NCI-H69 (cell line): ENCODE measurements around the gene HEBP2.
A peak's percentile ranks its signal among the peaks of the same experiment; 100 is the strongest.

Experiments
- DNase-seq: peaks from one replicate; lab custom pipeline; 2025; lab: John Stamatoyannopoulos, UW

Gene HEBP2

DNA sequence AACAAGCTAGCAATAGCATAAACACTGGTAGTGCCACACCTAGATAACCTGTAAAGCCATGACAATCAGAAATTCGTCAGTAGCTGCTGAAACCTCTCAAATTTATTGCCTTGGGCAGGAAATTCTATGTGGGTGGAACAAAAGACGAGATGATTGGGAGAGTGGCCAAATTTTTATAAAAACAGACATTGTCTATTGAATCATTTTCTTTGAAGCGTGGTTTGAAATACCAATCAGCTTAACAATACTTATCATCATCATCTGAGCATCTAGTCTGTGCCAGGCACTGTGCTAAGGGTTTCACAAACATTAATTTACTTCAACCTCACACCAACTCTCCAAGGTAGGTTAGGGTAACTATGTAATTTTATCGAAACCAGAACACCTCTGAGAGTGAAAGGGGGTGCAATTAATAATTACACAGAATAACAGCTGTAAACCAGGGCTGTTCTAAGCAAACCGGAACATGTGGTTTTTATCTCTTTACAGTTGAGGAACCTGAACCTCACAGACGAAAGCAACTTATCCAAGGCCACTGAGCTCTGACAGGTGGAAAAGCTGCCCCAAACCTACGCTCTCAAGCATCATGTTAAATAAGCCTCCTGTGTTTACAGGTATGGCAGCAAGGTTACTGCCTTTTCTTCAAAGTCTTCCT lies 51.9 kb downstream of the HEBP2 start:
- DNase-seq = peak; percentile 75

DNA sequence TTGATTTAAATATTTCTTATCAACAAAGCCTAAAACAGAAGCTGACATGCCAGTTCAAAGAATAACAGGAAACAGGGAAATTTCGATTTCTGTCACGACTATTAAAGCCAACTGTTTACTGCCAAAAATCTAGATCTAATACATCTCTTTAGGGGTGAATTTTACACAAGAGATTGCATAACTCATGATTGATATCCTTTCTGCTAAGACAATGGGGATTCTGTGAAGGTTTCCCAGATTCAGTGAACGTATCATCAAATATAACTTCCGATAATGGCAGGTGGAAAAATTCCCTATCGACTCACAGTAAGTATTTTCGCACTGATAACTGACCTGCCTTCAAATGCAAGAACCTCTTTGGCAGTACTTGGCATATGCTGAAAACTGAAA lies 52.4 kb downstream of the HEBP2 start:
- DNase-seq = no peak

DNA sequence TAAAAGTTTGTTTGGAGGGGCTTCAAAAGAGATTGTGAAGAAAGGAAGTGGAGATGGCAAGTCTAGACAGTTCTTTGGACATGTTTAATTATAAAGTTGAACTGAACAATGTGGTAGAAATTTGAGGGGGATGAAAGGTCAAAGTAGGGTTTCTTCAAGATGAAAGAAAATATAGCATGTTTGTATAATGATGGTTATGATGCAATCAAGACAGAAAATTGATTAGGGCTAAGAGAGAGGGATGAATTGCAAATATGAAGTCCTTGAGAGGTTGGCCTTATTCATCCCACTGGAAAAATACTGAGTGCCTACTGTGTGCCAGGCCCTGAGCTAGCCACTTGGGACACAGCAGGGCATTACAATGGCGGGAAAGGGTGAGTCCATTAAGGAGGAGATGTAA lies 57.6 kb downstream of the HEBP2 start:
- no peak for DNase-seq

DNA sequence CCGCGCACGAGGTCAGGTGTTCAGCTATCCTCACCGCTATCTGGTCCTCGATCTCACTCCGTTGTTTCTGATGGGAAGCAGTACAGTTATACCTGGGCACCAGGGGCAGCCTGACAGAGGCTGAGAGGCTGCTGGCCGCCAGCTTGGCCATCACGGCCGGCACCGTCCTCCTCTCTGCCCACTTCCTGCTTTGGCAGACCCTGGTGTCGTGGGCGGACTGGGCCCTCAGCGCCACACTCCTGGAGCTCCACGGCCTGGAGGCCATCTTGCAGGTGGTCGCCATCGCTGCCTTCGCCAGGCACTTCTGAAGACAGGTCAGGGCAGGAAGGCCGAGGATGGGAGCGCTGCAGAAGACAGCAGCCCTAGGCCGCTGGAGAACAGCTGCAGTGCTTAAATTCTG lies 60.1 kb downstream of the HEBP2 start:
- no peak for DNase-seq

DNA sequence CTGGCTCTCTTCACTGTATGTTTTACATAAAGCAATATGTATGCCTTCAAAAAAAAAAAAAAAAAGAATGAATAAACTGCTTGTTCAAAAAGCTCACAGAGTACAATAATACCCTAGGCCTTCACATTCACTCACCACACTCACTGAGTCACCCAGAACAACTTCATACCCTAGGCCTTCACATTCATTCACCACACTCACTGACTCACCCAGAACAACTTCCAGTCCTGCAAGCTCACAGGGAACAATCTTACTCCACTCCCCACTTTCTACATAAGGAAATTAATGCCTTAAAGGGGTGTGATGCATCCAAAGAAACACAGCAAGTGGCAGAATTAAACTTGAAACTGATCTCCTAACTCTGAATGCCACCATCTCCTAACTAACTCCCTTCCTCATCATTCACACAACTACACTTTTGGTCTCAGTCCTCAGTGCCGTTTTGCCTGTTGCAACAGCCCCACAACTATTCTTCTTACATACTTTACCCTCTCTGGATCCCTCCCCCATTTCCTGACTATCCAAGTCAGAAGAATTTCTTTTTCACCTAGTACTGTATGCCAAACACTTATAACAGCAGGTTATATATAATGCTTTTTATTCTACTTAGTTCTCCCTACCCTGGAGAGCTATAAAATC lies 61.1 kb downstream of the HEBP2 start:
- no peak for DNase-seq

DNA sequence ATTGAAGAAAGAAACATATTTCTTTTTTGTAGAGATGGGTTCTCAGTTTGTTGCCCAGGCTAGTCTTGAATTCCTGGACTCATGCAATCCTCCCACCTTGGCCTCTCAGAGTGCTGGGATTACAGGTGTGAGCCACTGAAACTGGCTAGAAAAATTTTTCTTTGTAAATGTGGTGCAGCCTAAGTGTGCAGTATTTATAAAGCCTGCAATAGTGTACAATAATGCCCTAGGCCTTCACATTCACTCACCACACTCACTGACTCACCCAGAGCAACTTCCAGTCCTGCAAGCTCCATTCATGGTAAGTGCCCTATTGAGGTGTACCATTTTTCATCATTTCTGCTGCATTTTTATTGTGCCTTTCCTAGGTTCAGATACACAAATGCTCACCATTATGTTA lies 63.9 kb downstream of the HEBP2 start:
- DNase-seq = no peak

DNA sequence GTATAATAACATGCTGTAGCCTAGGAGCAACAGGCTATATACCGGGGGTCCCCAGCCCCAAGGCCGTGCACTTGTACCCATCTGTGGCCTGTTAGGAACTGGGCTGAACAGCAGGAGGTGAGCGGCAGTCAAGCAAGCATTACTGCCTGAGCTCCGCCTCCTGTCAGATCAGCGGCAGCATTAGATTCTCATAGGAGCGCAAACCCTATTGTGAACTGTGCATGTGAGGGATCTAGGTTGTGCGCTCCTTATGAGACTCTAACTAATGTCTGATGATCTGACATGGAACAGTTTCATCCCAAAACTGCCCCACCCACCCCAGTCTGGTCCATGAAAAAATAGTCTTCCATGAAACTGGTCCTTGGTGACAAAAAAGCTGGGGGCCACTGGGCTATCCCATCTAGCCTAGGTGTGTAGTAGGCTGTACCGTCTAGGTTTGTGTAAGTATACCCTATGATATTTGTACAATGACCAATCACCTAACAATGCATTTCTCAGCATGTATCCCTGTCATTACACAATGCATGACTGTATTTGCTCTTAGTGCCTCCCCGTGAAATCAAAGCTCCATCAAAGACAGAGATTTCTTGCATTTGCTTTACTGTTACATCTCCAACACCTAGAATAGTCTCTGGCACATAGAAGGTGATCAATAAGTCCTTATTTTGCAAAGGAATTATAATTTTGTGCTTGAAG lies 64.4 kb downstream of the HEBP2 start:
- DNase-seq = peak; percentile 88
